ENCODE data around the gene NOP16. TPM values are rescaled to one million over a fixed set of nuclear protein-coding genes. Genes with fewer than 3 reads are reported as not detected.

The NOP16 gene
- total and polyA plus RNA-seq, 2 of the 13 experiments (the other 11 are each of a cell fraction or from before 2014, with no cell fraction given): 43.3 to 48.4 TPM

- FAIRE-seq (peak; percentile 36), DNase-seq (ENCODE audit: low spot score) (no peak), ATAC-seq (no peak)
- intact Hi-C loops (cut with micrococcal nuclease; ENCODE audit: unreplicated experiment) (no loop called here), in situ Hi-C loops (cut with HindIII; ENCODE audit: extremely low pct_ligation_motif_present, low pct_unique_long_range_greater_than_20kb) (no loop called here)
- no peak overlapping the region for H3K27ac ChIP-seq (ENCODE audit: extremely low read length, insufficient read depth, low read length)
- ChIA-PET CTCF (ENCODE audit: low intra/inter-chr PET ratio, low total read pairs) (no interaction called here), POLR2A (interaction anchor here (1.5 kb wide), 1 partner anchor 23 kb away, joined by 3 read pairs; no protein-coding TSS in a partner anchor)
- H3K27me3 ChIP-seq (ENCODE audit: control insufficient read depth in 1 of 2, insufficient read depth in 2 of 2, low read length in 2 of 2): no peaks in the 10 kb centered on the region
- no peaks in the 10 kb centered on the region for H3K9me3 ChIP-seq (ENCODE audit: low read length)
- no peak overlapping the region for H2AFZ ChIP-seq (ENCODE audit: low read length)
- H3K4me1 ChIP-seq (ENCODE audit: insufficient read depth, low read length): peaks cover 42% of the 10 kb centered on the region
- H3K4me3 ChIP-seq (replicated peaks in 1 of 3; ENCODE audit: insufficient read depth in 1 of 3, low read depth in 2 of 3, low read length in 3 of 3): no peak overlapping the region
- no peaks in the 10 kb centered on the region for H4K20me1 ChIP-seq (ENCODE audit: insufficient read depth, low read length)
- no peak overlapping the region for H3K4me2 ChIP-seq (ENCODE audit: low read depth, low read length)
- no peaks in the 10 kb centered on the region for H3K79me2 ChIP-seq (ENCODE audit: insufficient read depth, low read length)
- BruUV-seq (replicated peaks): no TSS peak
- no peak overlapping the region for H3K9ac ChIP-seq (ENCODE audit: insufficient read depth, low read depth, low read length)
- H3K36me3 ChIP-seq (replicated peaks in 1 of 2; ENCODE audit: control insufficient read depth in 1 of 2, insufficient read depth in 2 of 2, low read length in 2 of 2): no peaks in the 10 kb centered on the region; a peak in 1 of 5 replicates
- 57% methylated on average over 5 of the region's 5 CpGs for WGBS (ENCODE audit: low lambda C conversion rate)
- no peak for TF ChIP-seq GPBP1L1 (CRISPR knock-in tag; IDR thresholded peaks at IDR 0.05)
- no peak for TF ChIP-seq RNF2 (conservative IDR thresholded peaks at IDR 0.05; ENCODE audit: low read depth)
- no peak for TF ChIP-seq SOX6 (IDR thresholded peaks at IDR 0.05)
- peak; percentile 12; the same call in 1 of the 2 replicates for TF ChIP-seq SOX6 (CRISPR knock-in tag; IDR thresholded peaks at IDR 0.05)
- TF ChIP-seq HNF1A (IDR thresholded peaks at IDR 0.05; ENCODE audit: low read depth): peak; percentile 58
- no peak; the same call in 1 of the 2 replicates for TF ChIP-seq HNF1A (CRISPR knock-in tag; IDR thresholded peaks at IDR 0.05; ENCODE audit: borderline replicate concordance)
- no peak for TF ChIP-seq MLLT10 (CRISPR knock-in tag; IDR thresholded peaks at IDR 0.05)
- no peak for TF ChIP-seq ZNF674 (CRISPR knock-in tag; IDR thresholded peaks at IDR 0.05; ENCODE audit: low read depth)
- no peak for TF ChIP-seq SAFB2 (CRISPR knock-in tag; IDR thresholded peaks at IDR 0.05; ENCODE audit: borderline replicate concordance, low read depth)
- TF ChIP-seq ZNF546 (CRISPR knock-in tag; conservative IDR thresholded peaks at IDR 0.05): no peak
- peak; percentile 18; the same call in 1 of the 2 replicates for TF ChIP-seq RXRB (CRISPR knock-in tag; IDR thresholded peaks at IDR 0.05; ENCODE audit: borderline replicate concordance)
- no peak for TF ChIP-seq SOX13 (IDR thresholded peaks at IDR 0.05)
- peak in 1 of 2 experiments; percentile 36; a peak in 1 of 4 replicates for TF ChIP-seq SOX13 (CRISPR knock-in tag; conservative IDR thresholded peaks at IDR 0.05 in 1 of 2, IDR thresholded peaks at IDR 0.05 in 1 of 2)
- 0 out of 2 replicates have a peak, but pooled peaks have one; percentile 23 for TF ChIP-seq DMAP1 (CRISPR knock-in tag; IDR thresholded peaks at IDR 0.05)
- TF ChIP-seq NR2C2 (CRISPR knock-in tag; IDR thresholded peaks at IDR 0.05; ENCODE audit: borderline replicate concordance): no peak
- TF ChIP-seq PAXIP1 (CRISPR knock-in tag; conservative IDR thresholded peaks at IDR 0.05): peak; percentile 58
- no peak for TF ChIP-seq ZNF879 (CRISPR knock-in tag; IDR thresholded peaks at IDR 0.05)
- TF ChIP-seq SUZ12 (IDR thresholded peaks at IDR 0.05; ENCODE audit: low read depth, low read length): no peak
Observed at GRCh38 chr5:176339304-176339703, 49.1 kb downstream of the NOP16 start.
